NCI-H748 treated with DMSO at 0.1 percent for 48 hours (cell line): ENCODE measurements around the gene CDHR1.

Source experiments
- DNase-seq: peaks from one replicate; lab custom pipeline; 2025; lab: John Stamatoyannopoulos, UW

CDHR1 gene

DNA sequence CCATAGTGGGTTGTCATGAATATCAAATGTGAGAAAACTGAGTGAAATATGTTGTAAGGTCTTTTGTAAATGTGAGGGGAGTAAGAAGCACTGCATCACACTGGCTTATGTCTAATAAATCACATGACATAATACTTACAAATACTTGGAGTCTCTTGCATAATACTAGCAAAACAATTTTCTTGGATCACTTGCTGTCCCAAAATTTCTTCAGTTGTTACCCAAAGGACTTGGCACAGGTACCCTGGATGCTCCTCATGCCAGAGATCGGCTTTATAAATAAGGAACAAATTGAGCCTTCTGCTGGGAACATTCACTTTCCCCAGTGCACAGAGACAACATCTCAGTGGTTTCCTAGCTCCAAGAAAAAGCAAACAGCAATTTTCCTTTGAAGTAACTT, 36.0 kb downstream of the CDHR1 start:
- DNase-seq: no peak

DNA sequence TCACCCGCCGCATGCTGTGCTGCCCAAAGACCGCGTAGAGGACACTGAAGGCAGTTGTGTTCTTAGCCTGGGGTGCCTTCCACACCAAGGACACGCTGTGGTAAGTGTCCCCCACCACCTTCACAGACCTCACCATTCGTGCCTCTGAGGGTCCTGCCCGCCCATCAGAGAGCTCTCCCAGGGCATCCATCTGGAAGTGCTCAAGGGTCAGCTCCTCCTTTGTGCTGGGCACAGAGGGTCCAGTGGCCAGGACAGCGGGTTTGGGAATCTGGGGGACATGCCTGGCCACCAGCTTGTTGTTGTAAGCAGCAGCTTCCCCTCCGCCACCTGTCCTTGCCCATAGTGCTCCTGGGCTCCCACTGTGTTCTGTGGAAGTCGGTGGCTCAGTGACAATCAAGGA, 38.0 kb downstream of the CDHR1 start:
- DNase-seq: no peak

DNA sequence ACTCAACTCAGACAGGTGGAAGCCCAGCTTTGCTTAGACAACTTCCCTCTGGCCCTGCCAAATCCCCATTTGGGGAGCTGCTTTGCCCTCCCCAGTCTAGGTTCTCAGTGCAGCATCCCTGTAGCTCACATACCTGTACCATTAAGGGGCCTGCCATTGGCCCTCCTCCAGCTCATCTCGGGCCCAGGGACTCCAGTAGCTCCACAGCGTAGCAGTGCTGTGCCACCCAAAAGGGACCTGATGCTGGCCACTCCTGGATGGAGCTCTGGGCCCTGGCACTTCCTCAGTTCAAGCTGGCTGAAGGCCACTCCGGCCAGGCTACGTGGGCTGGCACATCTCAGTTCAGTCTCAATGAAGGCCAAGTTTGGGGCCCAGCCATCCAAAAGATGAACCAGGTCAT, 39.6 kb downstream of the CDHR1 start:
- DNase-seq: no peak

- no peak for DNase-seq
Measured at GRCh38 chr10:84234479-84234878, 40.1 kb downstream of the CDHR1 start.

DNA sequence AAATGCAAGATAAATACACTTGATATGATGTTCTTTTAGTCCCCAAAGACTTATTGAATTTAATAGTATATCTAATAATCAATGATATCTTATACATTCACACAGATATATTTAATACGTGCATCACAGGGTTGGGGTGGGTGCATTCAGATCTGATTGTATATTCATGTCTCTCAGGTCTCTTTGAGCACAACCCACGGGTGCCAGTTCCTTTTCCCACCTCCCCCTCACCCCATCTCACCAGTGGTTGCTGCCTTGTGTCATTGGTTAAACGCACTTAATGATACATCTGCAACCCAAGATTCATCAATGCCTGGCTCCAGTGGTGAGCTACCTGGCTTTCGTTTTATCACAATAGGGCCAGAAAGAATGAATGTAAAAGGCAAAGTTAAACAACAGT, 40.8 kb downstream of the CDHR1 start:
- no peak for DNase-seq

GRCh38 chr10:84236807-84237198, 42.5 kb downstream of the CDHR1 start:
- no peak for DNase-seq

DNA sequence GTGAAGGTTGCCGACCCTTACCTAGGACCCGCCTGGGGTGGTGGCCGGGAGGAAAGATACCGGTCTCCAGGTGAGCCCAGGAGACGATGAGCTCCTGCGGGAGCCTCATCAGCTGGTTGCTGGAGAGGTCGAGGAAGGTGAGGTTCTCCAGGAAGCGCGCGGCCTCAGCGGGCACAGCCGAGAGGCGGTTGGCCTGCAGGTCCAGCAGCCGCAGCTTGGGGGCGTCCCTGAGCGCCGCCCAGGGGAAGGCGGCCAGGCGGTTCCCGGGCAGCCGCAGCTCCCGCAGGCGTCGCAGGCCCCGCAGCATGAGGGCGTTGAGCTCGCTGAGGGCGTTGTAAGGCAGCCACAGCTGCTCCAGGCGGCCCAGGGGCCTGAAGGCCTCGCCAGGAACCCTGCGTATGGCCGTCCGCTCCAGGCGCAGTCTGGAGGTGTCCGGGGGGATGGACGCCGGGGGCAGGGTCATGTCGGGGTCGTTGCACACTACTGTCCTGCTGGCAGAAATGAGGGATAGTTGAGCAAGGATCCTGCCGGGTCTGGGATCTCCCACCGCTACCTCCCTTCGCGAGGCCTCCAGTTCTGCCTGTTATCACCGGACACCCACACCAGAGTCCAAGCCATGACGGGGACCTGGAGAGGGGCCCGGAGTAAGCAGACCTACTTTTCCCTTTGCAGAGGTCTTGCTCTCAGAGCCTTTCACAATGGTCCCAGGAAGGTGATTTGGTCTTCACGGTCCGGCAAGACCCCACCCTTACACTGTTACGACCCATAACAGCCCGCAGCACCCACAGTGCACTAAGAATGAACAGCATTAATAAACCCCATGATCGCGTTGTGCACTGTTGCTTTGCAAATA, 43.1 kb downstream of the CDHR1 start:
- DNase-seq: no peak

- DNase-seq: no peak
Measured at GRCh38 chr10:84238909-84239308, 44.6 kb downstream of the CDHR1 start.

DNA sequence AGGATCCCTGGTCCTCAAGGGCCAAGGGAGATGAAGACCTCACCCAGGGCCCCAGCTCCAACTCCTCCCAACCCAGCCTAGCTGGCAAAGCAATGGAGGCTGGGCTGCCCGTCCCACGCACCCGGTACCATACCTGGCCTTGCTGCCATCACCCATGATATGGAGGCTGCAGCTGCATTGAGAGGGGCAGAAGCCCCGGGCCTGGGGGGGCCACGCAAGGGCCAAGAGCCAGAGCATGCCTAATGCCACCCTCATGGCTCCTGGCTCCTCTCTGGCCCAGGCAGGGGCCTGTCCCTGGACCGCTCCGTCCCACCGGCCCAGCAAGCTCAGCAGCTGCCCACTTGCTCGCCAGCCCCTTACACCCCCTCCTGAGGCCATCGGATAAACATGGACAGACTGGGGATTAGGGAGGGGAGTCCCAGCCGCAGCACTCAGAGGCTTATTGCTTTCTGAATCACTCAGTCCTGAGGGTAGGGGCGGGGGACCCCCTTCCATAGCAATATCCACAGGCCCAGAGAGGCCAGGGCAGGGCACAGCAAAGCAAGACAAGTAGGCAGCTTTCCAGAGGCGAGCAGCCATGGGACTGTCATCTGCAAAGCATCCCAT, 47.0 kb downstream of the CDHR1 start, which contains the start of gene LRIT1:
TSS of gene LRIT1 (minus strand) at position 362 of the 606 bp plus-strand sequence. CDS start at position 255, 107 bp downstream.
- DNase-seq: no peak

- no peak for DNase-seq
Measured at GRCh38 chr10:84243759-84244158, 49.4 kb downstream of the CDHR1 start.

DNA sequence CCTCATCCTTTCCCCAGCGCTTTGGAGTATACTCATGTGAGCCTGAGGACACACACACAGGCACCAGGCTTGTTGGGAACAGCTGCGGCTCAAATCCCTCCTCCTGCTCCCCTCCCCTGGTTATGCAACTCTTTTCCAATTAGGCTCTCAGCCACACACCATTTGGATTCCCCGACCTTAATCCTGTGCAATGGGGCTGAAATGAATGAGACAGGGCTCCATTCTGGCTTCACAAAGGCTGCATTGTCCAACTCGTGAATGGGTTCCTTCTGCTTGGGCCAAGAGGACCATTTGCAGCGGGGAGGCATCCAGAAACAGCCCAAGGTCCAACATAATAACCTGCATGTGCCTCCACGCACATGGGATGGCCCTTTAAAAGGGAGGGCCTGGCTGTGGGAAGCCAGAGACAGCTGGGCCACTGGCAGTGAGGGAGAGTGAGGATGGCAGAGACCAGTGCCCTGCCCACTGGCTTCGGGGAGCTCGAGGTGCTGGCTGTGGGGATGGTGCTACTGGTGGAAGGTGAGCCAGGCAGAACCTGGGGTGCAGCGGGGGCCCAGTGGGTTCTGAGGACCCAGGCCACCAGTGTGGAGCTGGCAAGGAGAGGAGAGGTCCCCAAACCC, 50.4 kb downstream of the CDHR1 start, which contains the start of gene RGR:
TSS of gene RGR (plus strand) at position 403 of the 620 bp plus-strand sequence. CDS start at position 441, 38 bp downstream.
- DNase-seq: no peak

- DNase-seq: no peak
Measured at GRCh38 chr10:84247496-84247895, 53.2 kb downstream of the CDHR1 start.

GRCh38 chr10:84248794-84249193, 54.5 kb downstream of the CDHR1 start:
- no peak for DNase-seq

GRCh38 chr10:84254552-84255478, 60.5 kb downstream of the CDHR1 start:
- no peak for DNase-seq

DNA sequence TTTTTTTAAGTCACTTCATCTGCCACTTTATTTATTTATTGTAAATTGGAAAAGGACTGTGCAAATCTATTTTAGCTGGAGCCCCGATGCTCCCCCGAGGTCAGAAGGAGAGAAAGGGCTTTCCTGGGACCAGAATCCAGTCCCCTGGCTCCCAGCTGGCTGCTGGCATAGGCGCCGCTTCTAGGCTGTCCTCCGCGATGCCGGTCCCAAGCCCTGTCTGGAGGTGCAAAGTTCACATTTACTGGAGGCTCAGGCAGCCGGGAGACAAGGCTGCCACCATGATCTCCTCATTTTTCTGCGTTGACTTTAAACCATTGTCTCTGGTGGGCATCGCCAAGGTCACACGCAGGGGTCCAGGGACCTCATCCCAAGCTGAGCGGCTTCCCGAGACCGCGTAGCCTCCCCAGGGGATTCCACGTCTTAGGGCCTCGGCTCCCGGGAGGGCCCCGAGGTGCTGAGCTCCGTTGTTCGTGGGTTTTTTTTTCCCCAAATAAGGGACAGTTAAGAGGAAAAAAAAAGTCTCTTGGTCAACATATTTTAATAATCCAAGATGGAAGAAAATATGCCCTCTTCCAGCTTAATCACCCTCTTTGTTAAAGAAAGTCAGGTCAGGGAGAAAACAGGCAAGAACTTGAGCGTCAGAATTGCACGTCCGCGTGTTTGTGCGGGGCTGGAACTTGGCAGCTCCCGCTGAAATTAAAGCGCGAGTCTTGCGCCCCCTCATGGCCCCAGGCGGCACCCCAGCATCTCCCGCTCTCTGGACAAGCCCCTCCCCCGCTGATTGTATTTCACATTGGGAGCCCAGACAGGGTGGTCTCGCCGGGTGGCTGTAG, 62.4 kb downstream of the CDHR1 start:
- DNase-seq: no peak

DNA sequence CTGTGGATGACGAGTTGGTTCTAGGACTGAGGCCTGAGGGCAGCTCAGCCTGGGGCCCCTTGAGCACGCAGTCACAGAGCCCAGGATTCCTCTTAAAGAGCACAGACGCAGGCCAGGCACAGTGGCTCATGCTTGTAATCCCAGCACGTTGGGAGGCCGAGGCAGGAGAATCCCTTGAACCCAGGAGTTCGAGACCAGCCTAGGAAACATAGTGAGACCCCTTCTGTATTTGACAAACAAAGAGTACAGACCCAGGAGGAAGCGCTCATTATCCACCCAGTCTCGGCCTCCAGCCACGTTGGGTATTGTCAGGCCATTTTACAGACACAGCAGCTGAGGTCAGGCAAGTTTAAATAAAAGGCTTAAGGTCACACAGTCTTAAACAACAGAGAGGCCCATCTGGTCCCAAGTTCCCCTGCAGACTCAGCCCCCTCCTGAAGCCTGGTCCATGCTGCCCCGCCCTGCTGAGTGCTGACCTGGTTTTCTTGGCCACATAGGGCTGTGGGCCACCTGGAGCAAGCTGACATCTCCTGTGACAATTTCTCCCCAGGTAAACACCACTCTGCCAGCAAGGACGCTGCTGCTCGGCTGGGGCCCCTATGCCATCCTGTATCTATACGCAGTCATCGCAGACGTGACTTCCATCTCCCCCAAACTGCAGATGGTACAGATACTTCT, 63.1 kb downstream of the CDHR1 start:
- DNase-seq: no peak

- DNase-seq: no peak
Measured at GRCh38 chr10:84258034-84258695, 63.8 kb downstream of the CDHR1 start.

DNA sequence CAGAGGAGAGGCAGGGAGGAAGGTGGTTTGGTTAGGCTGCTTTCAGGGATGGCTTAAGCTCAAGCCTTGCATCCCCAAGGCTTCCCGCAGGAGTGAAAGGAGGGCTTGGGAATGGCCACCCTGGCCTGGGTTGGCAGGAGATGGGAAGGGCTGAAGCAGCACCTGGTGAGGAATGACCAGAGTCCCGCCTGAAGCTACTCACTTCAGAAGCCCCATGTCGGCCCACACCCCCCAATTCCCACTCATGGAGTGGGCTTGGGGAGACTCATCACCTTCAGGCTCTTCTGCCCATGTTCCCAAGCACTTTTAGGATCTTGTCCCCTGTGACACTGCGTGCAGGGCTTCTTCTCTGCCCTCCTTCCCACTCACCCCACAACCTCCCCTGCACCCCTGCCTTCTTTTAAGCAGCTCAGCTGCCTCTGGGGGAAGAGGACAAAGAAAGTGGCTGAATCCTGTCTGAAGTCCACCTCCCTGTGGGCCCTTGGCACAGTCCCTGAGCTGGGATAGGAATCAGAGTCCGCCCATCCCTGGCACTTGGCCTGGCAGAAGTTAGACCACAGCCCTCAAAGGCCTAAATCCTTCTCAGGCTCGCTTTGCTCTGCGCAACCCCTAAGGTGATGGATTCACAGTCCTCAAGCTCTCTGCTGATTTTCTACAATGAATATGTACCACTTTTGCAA, 67.0 kb downstream of the CDHR1 start:
- DNase-seq: no peak
